Caco-2 (cell line): ENCODE results near the gene BTBD17. TPM values are rescaled to one million over a fixed set of nuclear protein-coding genes. Genes with fewer than 3 reads are reported as not detected.

Source experiments
- BruUV-seq: library from RNA; stranded (reverse); fragments of 400-500 nt; replicated peaks from 2 replicates; lab custom pipeline; 2021; lab: Mats Ljungman, UMichigan
- CTCF ChIA-PET: fragments of 300-600 bp; sonication (Branson Sonifier 250); formaldehyde crosslinking; loops from one replicate; lab custom pipeline; 2022; ENCODE audit warnings: antibody characterized with exemption; lab: Charles Lee
- POLR2A ChIA-PET: fragments of 300-600 bp; sonication (Branson Sonifier 250); formaldehyde crosslinking; loops from one replicate; lab custom pipeline; 2022; ENCODE audit warnings: antibody characterized with exemption; lab: Charles Lee
- DNase-seq, 2 experiments: peaks; one replicate each; pipeline versions ENCODE4 v3.0.0 to v3.0.0-alpha.2; 2020 to 2022
- H3K27me3 ChIP-seq: replicated peaks from 2 replicates; pipeline ENCODE4 v1.6.0; 2011; ENCODE audit warnings: low read length; ENCODE audit not compliant: control insufficient read depth, insufficient read depth
- H3K36me3 ChIP-seq: 2 replicates; pipeline ENCODE4 v1.5.1; 2011; ENCODE audit warnings: low read length; ENCODE audit not compliant: control insufficient read depth, insufficient read depth
- H3K4me1 ChIP-seq: fragments of 250-450 bp; sonication (Bioruptor Pico); 2 replicates; pipeline ENCODE4 v1.5.1; 2020; ENCODE audit warnings: mild to moderate bottlenecking
- H3K4me3 ChIP-seq: 2 replicates; pipeline ENCODE4 v1.5.1; 2011; ENCODE audit warnings: low read depth, mild to moderate bottlenecking, control low read depth, low read length
- H3K9me3 ChIP-seq: fragments of 250-450 bp; sonication (Bioruptor Pico); 2 replicates; pipeline ENCODE4 v1.5.1; 2020; ENCODE audit warnings: mild to moderate bottlenecking, moderate library complexity
- H3K27ac Mint-ChIP-seq: one replicate; pipeline ENCODE4 v1.8.0; 2022; ENCODE audit warnings: mixed read lengths; ENCODE audit not compliant: unreplicated experiment
- H3K27me3 Mint-ChIP-seq: one replicate; pipeline ENCODE4 v1.8.0; 2022; ENCODE audit warnings: mixed read lengths; ENCODE audit not compliant: insufficient read depth, unreplicated experiment
- H3K36me3 Mint-ChIP-seq: one replicate; pipeline ENCODE4 v1.8.0; 2022; ENCODE audit warnings: mild to moderate bottlenecking, mixed read lengths; ENCODE audit not compliant: insufficient read depth, unreplicated experiment
- H3K4me1 Mint-ChIP-seq: one replicate; pipeline ENCODE4 v1.8.0; 2022; ENCODE audit warnings: low read depth, mixed read lengths; ENCODE audit not compliant: unreplicated experiment
- H3K4me3 Mint-ChIP-seq: one replicate; pipeline ENCODE4 v1.8.0; 2022; ENCODE audit warnings: mild to moderate bottlenecking, moderate library complexity, mixed read lengths; ENCODE audit not compliant: unreplicated experiment
- H3K9me3 Mint-ChIP-seq: one replicate; pipeline ENCODE4 v1.8.0; 2022; ENCODE audit warnings: mixed read lengths; ENCODE audit not compliant: unreplicated experiment
- intact Hi-C: fragments of 100-400 bp; cut with micrococcal nuclease; formaldehyde crosslinking; loops from one replicate; pipeline ENCODE4 v1.10.0; 2022; ENCODE audit not compliant: unreplicated experiment
- total RNA-seq: library from RNA; stranded (reverse); gene quantifications from 2 replicates; pipeline ENCODE4 v1.2.3, GENCODE V29; 2022
- TF ChIP-seq, protein P1 (sequence below), 2 experiments: fragments of 200-600 bp in 1 of 2; IDR thresholded peaks; 1 replicate in 1 of 2; 2 replicates in 1 of 2; pipeline versions ENCODE4 v1.5.1 to v1.8.0; 2011 to 2022; ENCODE audit warnings: antibody characterized with exemption in 1 of 2, control low read depth in 1 of 2, inconsistent platforms in 1 of 2, low read depth in 1 of 2, low read length in 1 of 2, mild to moderate bottlenecking in 1 of 2, moderate library complexity in 1 of 2; ENCODE audit not compliant: insufficient read depth in 1 of 2, severe bottlenecking in 1 of 2, unreplicated experiment in 1 of 2

BTBD17 gene
- total RNA-seq, 1 experiment from 2014 or later: not detected

- no peaks in the 10 kb centered on the region for H3K27me3 ChIP-seq
- BruUV-seq: no TSS peak
- DNase-seq: no peak
- no peaks in the 10 kb centered on the region for H3K4me1 ChIP-seq
- POLR2A ChIA-PET: no interaction called here
- intact Hi-C loops: no loop called here
- Mint-ChIP-seq H3K27me3 (no peaks in the 10 kb centered on the region), H3K27ac (no peak overlapping the region), H3K9me3 (no peaks in the 10 kb centered on the region), H3K4me3 (no peak overlapping the region), H3K4me1 (no peaks in the 10 kb centered on the region), H3K36me3 (no peaks in the 10 kb centered on the region)
- no peaks in the 10 kb centered on the region; the same call in 1 of the 2 replicates for H3K36me3 ChIP-seq
- CTCF ChIA-PET: no interaction called here
- TF ChIP-seq, protein P1, sequence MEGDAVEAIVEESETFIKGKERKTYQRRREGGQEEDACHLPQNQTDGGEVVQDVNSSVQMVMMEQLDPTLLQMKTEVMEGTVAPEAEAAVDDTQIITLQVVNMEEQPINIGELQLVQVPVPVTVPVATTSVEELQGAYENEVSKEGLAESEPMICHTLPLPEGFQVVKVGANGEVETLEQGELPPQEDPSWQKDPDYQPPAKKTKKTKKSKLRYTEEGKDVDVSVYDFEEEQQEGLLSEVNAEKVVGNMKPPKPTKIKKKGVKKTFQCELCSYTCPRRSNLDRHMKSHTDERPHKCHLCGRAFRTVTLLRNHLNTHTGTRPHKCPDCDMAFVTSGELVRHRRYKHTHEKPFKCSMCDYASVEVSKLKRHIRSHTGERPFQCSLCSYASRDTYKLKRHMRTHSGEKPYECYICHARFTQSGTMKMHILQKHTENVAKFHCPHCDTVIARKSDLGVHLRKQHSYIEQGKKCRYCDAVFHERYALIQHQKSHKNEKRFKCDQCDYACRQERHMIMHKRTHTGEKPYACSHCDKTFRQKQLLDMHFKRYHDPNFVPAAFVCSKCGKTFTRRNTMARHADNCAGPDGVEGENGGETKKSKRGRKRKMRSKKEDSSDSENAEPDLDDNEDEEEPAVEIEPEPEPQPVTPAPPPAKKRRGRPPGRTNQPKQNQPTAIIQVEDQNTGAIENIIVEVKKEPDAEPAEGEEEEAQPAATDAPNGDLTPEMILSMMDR (IDR thresholded peaks at IDR 0.05; ENCODE audit: insufficient read depth in 1 of 2, low read depth in 1 of 2, low read length in 1 of 2, severe bottlenecking in 1 of 2, unreplicated experiment in 1 of 2): no peak
- no peaks in the 10 kb centered on the region for H3K9me3 ChIP-seq
- H3K4me3 ChIP-seq: no peak overlapping the region
Observed at GRCh38 chr17:74402048-74402447, 40.4 kb upstream of the BTBD17 start.

DNA sequence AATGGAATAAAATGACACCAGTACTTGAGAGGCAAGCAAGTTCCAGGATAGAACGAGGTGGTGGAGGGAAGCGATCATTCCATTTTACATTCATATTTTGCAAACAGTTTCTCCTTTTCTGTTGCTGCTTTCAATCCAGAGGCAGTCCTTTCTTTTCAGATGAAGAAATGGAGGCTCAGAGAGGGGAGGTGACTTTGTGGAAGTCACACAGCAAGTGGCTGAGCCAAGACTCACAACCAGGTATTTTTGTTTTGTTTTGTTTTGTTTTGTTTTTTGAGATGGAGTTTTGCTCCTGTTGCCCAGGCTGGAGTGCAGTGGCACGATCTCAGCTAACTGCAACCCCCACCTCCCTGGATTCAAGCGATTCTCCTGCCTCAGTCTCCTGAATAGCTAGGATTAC lies 34.9 kb upstream of the BTBD17 start:
- Histone ChIP-seq H3K9me3 (no peaks in the 10 kb centered on the region), H3K36me3 (no peaks in the 10 kb centered on the region; the same call in 1 of the 2 replicates), H3K4me1 (no peaks in the 10 kb centered on the region; the same call in 1 of the 2 replicates), H3K27me3 (no peaks in the 10 kb centered on the region), H3K4me3 (no peak overlapping the region)
- no peaks in the 10 kb centered on the region for H3K27me3 Mint-ChIP-seq
- no peak for DNase-seq
- intact Hi-C loops: no loop called here
- ChIA-PET CTCF (no interaction called here), POLR2A (no interaction called here)
- BruUV-seq: no TSS peak
- peaks cover 6% of the 10 kb centered on the region for H3K4me1 Mint-ChIP-seq
- no peaks in the 10 kb centered on the region for H3K36me3 Mint-ChIP-seq
- no peak overlapping the region for H3K27ac Mint-ChIP-seq
- no peaks in the 10 kb centered on the region for H3K9me3 Mint-ChIP-seq
- no peak overlapping the region for H3K4me3 Mint-ChIP-seq
- TF ChIP-seq, protein P1 (IDR thresholded peaks at IDR 0.05; ENCODE audit: insufficient read depth in 1 of 2, low read depth in 1 of 2, low read length in 1 of 2, severe bottlenecking in 1 of 2, unreplicated experiment in 1 of 2): no peak

DNA sequence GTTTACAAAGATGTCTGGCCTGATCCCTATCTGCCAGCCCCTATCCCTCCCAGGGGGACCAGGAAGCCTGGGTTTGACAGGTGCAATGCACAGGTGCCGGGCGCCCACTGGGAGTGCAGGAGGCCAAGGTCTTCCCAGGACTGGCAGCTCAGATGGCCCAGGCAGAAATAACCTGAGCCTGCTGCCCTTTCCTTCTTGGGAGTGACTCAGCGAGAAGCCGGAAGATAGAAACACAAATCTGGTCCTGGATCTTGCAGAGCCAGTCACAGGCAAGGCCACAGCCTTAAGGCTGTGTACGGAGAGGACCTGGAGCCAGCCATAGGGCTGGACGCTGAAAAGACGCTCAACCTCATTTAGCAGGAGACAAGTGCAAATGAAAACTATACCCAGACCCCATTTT lies 33.3 kb upstream of the BTBD17 start:
- Histone ChIP-seq H3K27me3 (no peaks in the 10 kb centered on the region), H3K4me1 (no peaks in the 10 kb centered on the region; the same call in 1 of the 2 replicates), H3K4me3 (no peak overlapping the region), H3K36me3 (no peaks in the 10 kb centered on the region; the same call in 1 of the 2 replicates), H3K9me3 (no peaks in the 10 kb centered on the region)
- Mint-ChIP-seq H3K27me3 (peaks cover 3% of the 10 kb centered on the region), H3K27ac (no peak overlapping the region), H3K4me3 (no peak overlapping the region), H3K36me3 (no peaks in the 10 kb centered on the region), H3K4me1 (peaks cover 6% of the 10 kb centered on the region), H3K9me3 (no peaks in the 10 kb centered on the region)
- TF ChIP-seq, protein P1 (IDR thresholded peaks at IDR 0.05; ENCODE audit: insufficient read depth in 1 of 2, low read depth in 1 of 2, low read length in 1 of 2, severe bottlenecking in 1 of 2, unreplicated experiment in 1 of 2): no peak
- intact Hi-C loops: no loop called here
- ChIA-PET CTCF (no interaction called here), POLR2A (no interaction called here)
- no TSS peak for BruUV-seq
- DNase-seq: no peak
